H1 (cell line): Measurements from ENCODE around the gene ERICH3. TPM values are rescaled to one million over a fixed set of nuclear protein-coding genes. Genes with fewer than 3 reads are reported as not detected.

Source experiments
- CTCF ChIA-PET: fragments of 300-600 bp; sonication (Branson Sonifier 250); formaldehyde crosslinking; loops from one replicate; lab custom pipeline; 2021; ENCODE audit not compliant: partially characterized antibody; lab: Charles Lee
- POLR2A ChIA-PET: fragments of 300-600 bp; sonication (Branson Sonifier 250); formaldehyde crosslinking; loops from one replicate; lab custom pipeline; 2021; ENCODE audit warnings: inconsistent platforms; ENCODE audit not compliant: partially characterized antibody; lab: Charles Lee
- DNase-seq, 2 experiments: peaks; one replicate each; pipeline versions ENCODE4 v3.0.0 to v3.0.0-alpha.2; 2010 to 2022; ENCODE audit warnings: low spot score in 2 of 2, low read depth in 1 of 2, mixed read lengths in 1 of 2
- FAIRE-seq: peaks from 2 replicates; lab custom pipeline; 2011; peaks lifted over from hg19 to GRCh38; lab: Jason Lieb, UNC
- H2AFZ ChIP-seq: 2 replicates; pipeline ENCODE4 v1.8.1; 2012; ENCODE audit warnings: low read length, inconsistent platforms
- H2AK5ac ChIP-seq: 2 replicates; pipeline ENCODE4 v1.6.1; 2013; ENCODE audit warnings: low read depth, low read length
- H2BK120ac ChIP-seq: replicated peaks from 2 replicates; pipeline ENCODE3; 2013; ENCODE audit warnings: low read depth, low read length, inconsistent platforms
- H2BK12ac ChIP-seq: 2 replicates; pipeline ENCODE4 v1.6.1; 2013; ENCODE audit warnings: low read depth, low read length
- H2BK15ac ChIP-seq: 2 replicates; pipeline ENCODE4 v1.6.1; 2013; ENCODE audit warnings: low read length
- H2BK20ac ChIP-seq: 2 replicates; pipeline ENCODE4 v1.6.1; 2013; ENCODE audit warnings: low read length
- H2BK5ac ChIP-seq: 2 replicates; pipeline ENCODE4 v1.6.1; 2013; ENCODE audit warnings: low read depth, low read length
- H3K14ac ChIP-seq: 2 replicates; pipeline ENCODE4 v1.6.1; 2013; ENCODE audit warnings: inconsistent platforms; ENCODE audit not compliant: insufficient read length
- H3K18ac ChIP-seq: 2 replicates; pipeline ENCODE4 v1.6.1; 2013; ENCODE audit warnings: low read length; ENCODE audit errors: extremely low read depth
- H3K23ac ChIP-seq: 2 replicates; pipeline ENCODE4 v1.6.1; 2013; ENCODE audit warnings: inconsistent platforms; ENCODE audit not compliant: insufficient read length
- H3K23me2 ChIP-seq: 2 replicates; pipeline ENCODE4 v1.6.1; 2013; ENCODE audit warnings: low read depth, low read length
- H3K27ac ChIP-seq: 2 replicates; pipeline ENCODE4 v1.6.1; 2011; ENCODE audit warnings: low read depth, low read length, inconsistent platforms
- H3K27me3 ChIP-seq, 4 experiments: replicated peaks in 1 of 4; 1 replicate in 1 of 4; 2 replicates in 3 of 4; pipeline versions ENCODE4 v1.6.1 to v1.8.1; 2011 to 2013; ENCODE audit warnings: low read length in 3 of 4, mild to moderate bottlenecking in 3 of 4, inconsistent platforms in 2 of 4, mixed read lengths in 2 of 4, moderate library complexity in 1 of 4; ENCODE audit not compliant: control insufficient read depth in 3 of 4, insufficient read depth in 3 of 4; ENCODE audit errors: extremely low read depth in 1 of 4
- H3K36me3 ChIP-seq, 4 experiments: 2 replicates each; pipeline versions ENCODE4 v1.6.1 to v1.8.1; 2011 to 2013; ENCODE audit warnings: mild to moderate bottlenecking in 4 of 4, low read length in 3 of 4, moderate library complexity in 2 of 4, control low read depth in 1 of 4, inconsistent platforms in 1 of 4; ENCODE audit not compliant: insufficient read depth in 4 of 4, control insufficient read depth in 2 of 4
- H3K4ac ChIP-seq: replicated peaks from 2 replicates; pipeline ENCODE3; 2013; ENCODE audit warnings: low read length, low read depth, mixed read lengths, inconsistent platforms; ENCODE audit not compliant: insufficient read length
- H3K4me1 ChIP-seq, 4 experiments: replicated peaks in 1 of 4; 1 replicate in 1 of 4; 2 replicates in 3 of 4; pipeline versions ENCODE4 v1.6.1 to v1.8.1; 2011 to 2013; ENCODE audit warnings: low read length in 3 of 4, inconsistent platforms in 2 of 4, mixed read lengths in 1 of 4; ENCODE audit not compliant: insufficient read depth in 4 of 4, control insufficient read depth in 3 of 4
- H3K4me2 ChIP-seq, 2 experiments: 2 replicates each; pipeline versions ENCODE4 v1.6.1 to v1.8.1; 2011 to 2013; ENCODE audit warnings: low read depth in 2 of 2, low read length in 2 of 2, control low read depth in 1 of 2, inconsistent platforms in 1 of 2, mild to moderate bottlenecking in 1 of 2; ENCODE audit not compliant: insufficient read depth in 1 of 2
- H3K4me3 ChIP-seq, 4 experiments: fragments of 200-600, 300-600 bp in 1 of 4; sonication (generic), shearing (Covaris generic), sonication (Bioruptor Twin) in 1 of 4; 2 replicates each; pipeline versions ENCODE4 v1.5.1 to v1.8.1; 2011 to 2016; ENCODE audit warnings: low read length in 4 of 4, low read depth in 3 of 4, control low read depth in 2 of 4, inconsistent platforms in 2 of 4, mild to moderate bottlenecking in 2 of 4, mixed read lengths in 1 of 4, moderate library complexity in 1 of 4; ENCODE audit not compliant: insufficient read depth in 2 of 4; ENCODE audit errors: extremely low read depth in 1 of 4
- H3K56ac ChIP-seq: replicated peaks from 2 replicates; pipeline ENCODE3; 2013; ENCODE audit warnings: low read depth, mild to moderate bottlenecking, mixed read lengths, low read length, inconsistent platforms; ENCODE audit not compliant: insufficient read length
- H3K79me1 ChIP-seq: 2 replicates; pipeline ENCODE4 v1.6.1; 2013; ENCODE audit warnings: low read depth, low read length, control low read depth
- H3K79me2 ChIP-seq, 2 experiments: 2 replicates each; pipeline versions ENCODE4 v1.6.1 to v1.8.1; 2012 to 2013; ENCODE audit warnings: low read length in 2 of 2, mild to moderate bottlenecking in 2 of 2, inconsistent platforms in 1 of 2; ENCODE audit not compliant: insufficient read depth in 2 of 2, control insufficient read depth in 1 of 2
- H3K9ac ChIP-seq, 4 experiments: replicated peaks in 1 of 4; 1 replicate in 1 of 4; 2 replicates in 3 of 4; pipeline versions ENCODE4 v1.6.1 to v1.8.1; 2011 to 2013; ENCODE audit warnings: low read depth in 3 of 4, low read length in 3 of 4, control low read depth in 2 of 4, mild to moderate bottlenecking in 2 of 4, moderate library complexity in 2 of 4, inconsistent platforms in 1 of 4; ENCODE audit errors: extremely low read depth in 1 of 4
- H3K9me3 ChIP-seq, 2 experiments: 2 replicates each; pipeline versions ENCODE4 v1.6.1 to v1.8.1; 2012 to 2013; ENCODE audit warnings: mild to moderate bottlenecking in 2 of 2, moderate library complexity in 2 of 2, control low read depth in 1 of 2, inconsistent platforms in 1 of 2, low read depth in 1 of 2, low read length in 1 of 2, mixed read lengths in 1 of 2; ENCODE audit not compliant: insufficient read depth in 2 of 2
- H4K20me1 ChIP-seq, 2 experiments: replicated peaks in 1 of 2; 2 replicates each; pipeline versions ENCODE3 to v1.8.1; 2011 to 2013; ENCODE audit warnings: inconsistent platforms in 2 of 2, low read length in 2 of 2, mild to moderate bottlenecking in 1 of 2; ENCODE audit not compliant: insufficient read depth in 2 of 2, control insufficient read depth in 1 of 2
- H4K5ac ChIP-seq: 2 replicates; pipeline ENCODE4 v1.6.1; 2013; ENCODE audit warnings: low read length, low read depth, mixed read lengths, inconsistent platforms; ENCODE audit not compliant: insufficient read length
- H4K8ac ChIP-seq: 2 replicates; pipeline ENCODE4 v1.8.0; 2013; ENCODE audit warnings: mild to moderate bottlenecking, moderate library complexity, low read length, inconsistent platforms; ENCODE audit not compliant: insufficient read depth; ENCODE audit errors: extremely low read depth
- H4K91ac ChIP-seq: replicated peaks from 2 replicates; pipeline ENCODE3; 2013; ENCODE audit warnings: low read length, mixed read lengths, inconsistent platforms; ENCODE audit not compliant: insufficient read length
- PHF8 ChIP-seq: fragments of 200-600 bp; sonication (generic); conservative IDR thresholded peaks from 2 replicates; pipeline ENCODE4 v1.7.1; 2012; ENCODE audit warnings: low read depth, mild to moderate bottlenecking, inconsistent platforms, low read length, moderate library complexity
- SIX5 ChIP-seq: IDR thresholded peaks from 2 replicates; pipeline ENCODE4 v1.6.1; 2011; ENCODE audit warnings: mild to moderate bottlenecking, low read depth, low read length
- WGBS, 2 experiments: shearing (Covaris generic) in 1 of 2; methylation state at CpG; one replicate each; pipeline versions ENCODE4 v1.1.6 to v1.1.7; 2013 to 2015; ENCODE audit warnings: low lambda C conversion rate in 2 of 2, mixed read lengths in 2 of 2, inconsistent platforms in 1 of 2, low coverage in 1 of 2, missing lambda C conversion rate in 1 of 2; ENCODE audit not compliant: insufficient replicate concordance in 2 of 2, insufficient coverage in 1 of 2, insufficient read length in 1 of 2; ENCODE audit errors: extremely low coverage in 1 of 2, missing lambda C conversion rate in 1 of 2; 5-methylcytosine and 5-hydroxymethylcytosine counted together
- polyA plus RNA-seq, 7 experiments: library from polyadenylated mRNA; depleted of rRNA in 3 of 7; stranded (reverse) in 5 of 7; unstranded in 2 of 7; fragments of >200 nt in 5 of 7; fragments of 200-250 nt in 2 of 7; gene quantifications; 1 replicate in 5 of 7; 2 replicates in 1 of 7; 4 replicates in 1 of 7; pipeline versions ENCODE4 v1.2.1 to v1.2.3, GENCODE V29; 2011 to 2013; ENCODE audit warnings: missing spikeins in 2 of 7, mixed read lengths in 2 of 7
- total RNA-seq: library from RNA; stranded (reverse); fragmentation: NEBNext Ultra II Directional; extraction: Animal tissue kit (Norgen Biotek cat#: 25700); gene quantifications from 2 replicates; pipeline ENCODE4 v1.2.1, GENCODE V29; 2021

ERICH3 gene
- total and polyA plus RNA-seq, 2 of the 8 experiments (the other 6 are each of a cell fraction or from before 2014, with no cell fraction given), result 0.02 TPM; not detected in 1

DNA sequence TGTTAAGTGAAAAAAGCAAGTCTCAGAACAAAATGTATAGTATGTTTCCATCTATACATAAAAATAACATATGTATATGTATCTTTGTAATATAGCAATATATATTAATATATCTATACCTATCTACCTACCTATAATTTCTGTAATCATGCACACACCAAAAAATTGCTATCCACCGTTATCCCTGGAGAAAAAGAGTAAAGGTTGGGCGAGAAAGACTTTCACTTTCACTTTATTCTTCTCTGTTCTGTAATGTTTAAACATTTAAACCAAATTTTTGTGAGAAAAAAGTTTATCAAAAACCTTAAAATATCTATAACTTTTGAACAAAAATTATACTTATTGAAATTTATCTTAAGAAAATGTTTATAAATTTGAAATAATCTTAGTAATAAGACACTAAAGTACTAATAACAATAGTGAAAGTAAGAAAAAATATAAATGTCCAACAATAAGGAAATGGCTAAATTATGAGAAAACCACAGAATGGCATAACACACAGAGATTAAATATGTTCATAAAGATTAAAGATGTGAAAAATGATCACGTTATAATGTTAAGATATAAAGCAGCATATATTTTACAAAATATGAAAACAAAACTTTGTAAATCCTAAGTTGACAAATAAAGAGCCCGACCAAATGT, 87.2 kb downstream of the ERICH3 start:
- DNase-seq (no peak), FAIRE-seq (no peak)
- no peak overlapping the region for H3K9ac ChIP-seq
- no peak overlapping the region for H3K18ac ChIP-seq
- ChIA-PET CTCF (no interaction called here), POLR2A (no interaction called here)
- no peaks in the 10 kb centered on the region for H3K79me2 ChIP-seq
- H3K36me3 ChIP-seq, result no peaks in the 10 kb centered on the region
- H2BK5ac ChIP-seq, result no peak overlapping the region
- H2BK20ac ChIP-seq, result no peak overlapping the region
- H3K23me2 ChIP-seq, result no peaks in the 10 kb centered on the region
- no peak overlapping the region for H3K27ac ChIP-seq
- H2AK5ac ChIP-seq, result no peak overlapping the region
- H4K91ac ChIP-seq, result no peak overlapping the region
- no peaks in the 10 kb centered on the region for H3K9me3 ChIP-seq
- H4K20me1 ChIP-seq, result no peaks in the 10 kb centered on the region
- no peak overlapping the region for H3K4me2 ChIP-seq
- no peaks in the 10 kb centered on the region for H3K79me1 ChIP-seq
- H3K23ac ChIP-seq, result no peak overlapping the region
- no peak overlapping the region for H3K14ac ChIP-seq
- no peak overlapping the region for H3K4ac ChIP-seq
- no peak overlapping the region for H2BK12ac ChIP-seq
- no peak overlapping the region for H4K8ac ChIP-seq
- 84% methylated on average over 4 of the region's 4 CpGs; no CpG with 5 or more reads in 1 of the 2 experiments for WGBS, 2 experiments
- no peaks in the 10 kb centered on the region for H3K27me3 ChIP-seq
- peaks cover 0 to 2% (median 0%) of the 10 kb centered on the region in 4 experiments; a peak in 1 of 7 replicates for H3K4me1 ChIP-seq
- no peak overlapping the region for H2BK15ac ChIP-seq
- H4K5ac ChIP-seq, result no peak overlapping the region
- no peak overlapping the region for H3K56ac ChIP-seq
- H2BK120ac ChIP-seq, result no peak overlapping the region
- H2AFZ ChIP-seq, result no peak overlapping the region
- no peak overlapping the region for H3K4me3 ChIP-seq
- no peak for TF ChIP-seq PHF8
- TF ChIP-seq SIX5, result no peak
